ENCODE measurements around the gene IPO11.
"Not testable (repeated sequence)": the region's sequence is repeated elsewhere in the genome, so short reads cannot be mapped to it uniquely, and the experiment has no call there.

DNA sequence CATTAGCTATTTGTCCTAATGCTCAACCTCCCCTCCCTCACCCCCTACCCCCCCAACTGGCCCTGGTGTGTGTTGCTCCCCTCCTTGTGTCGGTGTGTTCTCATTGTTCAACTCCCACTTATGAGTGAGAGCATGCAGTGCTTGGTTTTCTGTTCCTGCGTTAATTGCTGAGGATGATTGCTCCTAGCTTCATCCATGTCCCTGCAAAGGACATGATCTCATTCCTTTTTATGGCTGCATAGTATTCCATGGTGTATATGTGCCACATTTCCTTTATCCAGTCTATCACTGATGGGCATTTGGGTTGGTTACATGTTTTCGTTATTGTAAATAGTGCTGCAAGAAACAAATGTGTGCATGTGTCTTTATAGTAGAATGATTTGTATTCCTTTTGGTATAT lies 153.2 kb downstream of the IPO11 start:
- not testable (repeated sequence) for TF ChIP-seq ZKSCAN1 (IDR thresholded peaks at IDR 0.05; ENCODE audit: low read length); CENPX (CRISPR knock-in tag; IDR thresholded peaks at IDR 0.05); EP300 (IDR thresholded peaks at IDR 0.05; ENCODE audit: low read depth in 2 of 2, low read length in 2 of 2); EP300 (CRISPR knock-in tag; IDR thresholded peaks at IDR 0.05; ENCODE audit: borderline replicate concordance); GATAD2A (CRISPR knock-in tag; IDR thresholded peaks at IDR 0.05); POLR2AphosphoS5 (IDR thresholded peaks at IDR 0.05; ENCODE audit: low read depth, low read length); SMAD1 (CRISPR knock-in tag; IDR thresholded peaks at IDR 0.05; ENCODE audit: borderline replicate concordance, low read depth); SIN3A (IDR thresholded peaks at IDR 0.05; ENCODE audit: borderline replicate concordance, low read depth, low read length)
- TF ChIP-seq, protein P1, sequence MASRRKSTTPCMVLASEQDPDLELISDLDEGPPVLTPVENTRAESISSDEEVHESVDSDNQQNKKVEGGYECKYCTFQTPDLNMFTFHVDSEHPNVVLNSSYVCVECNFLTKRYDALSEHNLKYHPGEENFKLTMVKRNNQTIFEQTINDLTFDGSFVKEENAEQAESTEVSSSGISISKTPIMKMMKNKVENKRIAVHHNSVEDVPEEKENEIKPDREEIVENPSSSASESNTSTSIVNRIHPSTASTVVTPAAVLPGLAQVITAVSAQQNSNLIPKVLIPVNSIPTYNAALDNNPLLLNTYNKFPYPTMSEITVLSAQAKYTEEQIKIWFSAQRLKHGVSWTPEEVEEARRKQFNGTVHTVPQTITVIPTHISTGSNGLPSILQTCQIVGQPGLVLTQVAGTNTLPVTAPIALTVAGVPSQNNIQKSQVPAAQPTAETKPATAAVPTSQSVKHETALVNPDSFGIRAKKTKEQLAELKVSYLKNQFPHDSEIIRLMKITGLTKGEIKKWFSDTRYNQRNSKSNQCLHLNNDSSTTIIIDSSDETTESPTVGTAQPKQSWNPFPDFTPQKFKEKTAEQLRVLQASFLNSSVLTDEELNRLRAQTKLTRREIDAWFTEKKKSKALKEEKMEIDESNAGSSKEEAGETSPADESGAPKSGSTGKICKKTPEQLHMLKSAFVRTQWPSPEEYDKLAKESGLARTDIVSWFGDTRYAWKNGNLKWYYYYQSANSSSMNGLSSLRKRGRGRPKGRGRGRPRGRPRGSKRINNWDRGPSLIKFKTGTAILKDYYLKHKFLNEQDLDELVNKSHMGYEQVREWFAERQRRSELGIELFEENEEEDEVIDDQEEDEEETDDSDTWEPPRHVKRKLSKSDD (CRISPR knock-in tag; IDR thresholded peaks at IDR 0.05; ENCODE audit: low read depth): not testable (repeated sequence)
- TF ChIP-seq, protein P2, sequence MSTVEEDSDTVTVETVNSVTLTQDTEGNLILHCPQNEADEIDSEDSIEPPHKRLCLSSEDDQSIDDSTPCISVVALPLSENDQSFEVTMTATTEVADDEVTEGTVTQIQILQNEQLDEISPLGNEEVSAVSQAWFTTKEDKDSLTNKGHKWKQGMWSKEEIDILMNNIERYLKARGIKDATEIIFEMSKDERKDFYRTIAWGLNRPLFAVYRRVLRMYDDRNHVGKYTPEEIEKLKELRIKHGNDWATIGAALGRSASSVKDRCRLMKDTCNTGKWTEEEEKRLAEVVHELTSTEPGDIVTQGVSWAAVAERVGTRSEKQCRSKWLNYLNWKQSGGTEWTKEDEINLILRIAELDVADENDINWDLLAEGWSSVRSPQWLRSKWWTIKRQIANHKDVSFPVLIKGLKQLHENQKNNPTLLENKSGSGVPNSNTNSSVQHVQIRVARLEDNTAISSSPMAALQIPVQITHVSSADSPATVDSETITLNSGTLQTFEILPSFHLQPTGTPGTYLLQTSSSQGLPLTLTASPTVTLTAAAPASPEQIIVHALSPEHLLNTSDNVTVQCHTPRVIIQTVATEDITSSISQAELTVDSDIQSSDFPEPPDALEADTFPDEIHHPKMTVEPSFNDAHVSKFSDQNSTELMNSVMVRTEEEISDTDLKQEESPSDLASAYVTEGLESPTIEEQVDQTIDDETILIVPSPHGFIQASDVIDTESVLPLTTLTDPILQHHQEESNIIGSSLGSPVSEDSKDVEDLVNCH (CRISPR knock-in tag; IDR thresholded peaks at IDR 0.05): not testable (repeated sequence)
- TF ChIP-seq, protein P3, sequence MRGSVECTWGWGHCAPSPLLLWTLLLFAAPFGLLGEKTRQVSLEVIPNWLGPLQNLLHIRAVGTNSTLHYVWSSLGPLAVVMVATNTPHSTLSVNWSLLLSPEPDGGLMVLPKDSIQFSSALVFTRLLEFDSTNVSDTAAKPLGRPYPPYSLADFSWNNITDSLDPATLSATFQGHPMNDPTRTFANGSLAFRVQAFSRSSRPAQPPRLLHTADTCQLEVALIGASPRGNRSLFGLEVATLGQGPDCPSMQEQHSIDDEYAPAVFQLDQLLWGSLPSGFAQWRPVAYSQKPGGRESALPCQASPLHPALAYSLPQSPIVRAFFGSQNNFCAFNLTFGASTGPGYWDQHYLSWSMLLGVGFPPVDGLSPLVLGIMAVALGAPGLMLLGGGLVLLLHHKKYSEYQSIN (CRISPR knock-in tag; IDR thresholded peaks at IDR 0.05; ENCODE audit: borderline replicate concordance): not testable (repeated sequence)
- TF ChIP-seq, protein P4, sequence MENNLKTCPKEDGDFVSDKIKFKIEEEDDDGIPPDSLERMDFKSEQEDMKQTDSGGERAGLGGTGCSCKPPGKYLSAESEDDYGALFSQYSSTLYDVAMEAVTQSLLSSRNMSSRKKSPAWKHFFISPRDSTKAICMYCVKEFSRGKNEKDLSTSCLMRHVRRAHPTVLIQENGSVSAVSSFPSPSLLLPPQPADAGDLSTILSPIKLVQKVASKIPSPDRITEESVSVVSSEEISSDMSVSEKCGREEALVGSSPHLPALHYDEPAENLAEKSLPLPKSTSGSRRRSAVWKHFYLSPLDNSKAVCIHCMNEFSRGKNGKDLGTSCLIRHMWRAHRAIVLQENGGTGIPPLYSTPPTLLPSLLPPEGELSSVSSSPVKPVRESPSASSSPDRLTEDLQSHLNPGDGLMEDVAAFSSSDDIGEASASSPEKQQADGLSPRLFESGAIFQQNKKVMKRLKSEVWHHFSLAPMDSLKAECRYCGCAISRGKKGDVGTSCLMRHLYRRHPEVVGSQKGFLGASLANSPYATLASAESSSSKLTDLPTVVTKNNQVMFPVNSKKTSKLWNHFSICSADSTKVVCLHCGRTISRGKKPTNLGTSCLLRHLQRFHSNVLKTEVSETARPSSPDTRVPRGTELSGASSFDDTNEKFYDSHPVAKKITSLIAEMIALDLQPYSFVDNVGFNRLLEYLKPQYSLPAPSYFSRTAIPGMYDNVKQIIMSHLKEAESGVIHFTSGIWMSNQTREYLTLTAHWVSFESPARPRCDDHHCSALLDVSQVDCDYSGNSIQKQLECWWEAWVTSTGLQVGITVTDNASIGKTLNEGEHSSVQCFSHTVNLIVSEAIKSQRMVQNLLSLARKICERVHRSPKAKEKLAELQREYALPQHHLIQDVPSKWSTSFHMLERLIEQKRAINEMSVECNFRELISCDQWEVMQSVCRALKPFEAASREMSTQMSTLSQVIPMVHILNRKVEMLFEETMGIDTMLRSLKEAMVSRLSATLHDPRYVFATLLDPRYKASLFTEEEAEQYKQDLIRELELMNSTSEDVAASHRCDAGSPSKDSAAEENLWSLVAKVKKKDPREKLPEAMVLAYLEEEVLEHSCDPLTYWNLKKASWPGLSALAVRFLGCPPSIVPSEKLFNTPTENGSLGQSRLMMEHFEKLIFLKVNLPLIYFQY (CRISPR knock-in tag; IDR thresholded peaks at IDR 0.05; ENCODE audit: borderline replicate concordance): not testable (repeated sequence)

Measured in HepG2 (cell line).